Activated effector memory CD4-positive, alpha-beta T cell treated with Interleukin-2 at 50 U/mL for 16 hours (primary cell): Measurements from ENCODE around the gene SRRM5.
"Not testable (repeated sequence)": the region's sequence is repeated elsewhere in the genome, so short reads cannot be mapped to it uniquely, and the experiment has no call there.

Experiments used
- DNase-seq: peaks from one replicate; pipeline ENCODE4 v3.0.0-alpha.2; 2020

SRRM5 gene

GRCh38 chr19:43591904-43592772 is 19.8 kb upstream of the SRRM5 start:
- DNase-seq: no peak

- no peak for DNase-seq
Observed at GRCh38 chr19:43592800-43593350, 19.0 kb upstream of the SRRM5 start.

GRCh38 chr19:43594081-43594697 is 17.7 kb upstream of the SRRM5 start:
- DNase-seq: no peak

- DNase-seq: peak; percentile 65
Observed at GRCh38 chr19:43594710-43595604, 16.9 kb upstream of the SRRM5 start.

- peak; percentile 9 for DNase-seq
Observed at GRCh38 chr19:43595605-43595998, 16.3 kb upstream of the SRRM5 start.

GRCh38 chr19:43595999-43596841 is 15.7 kb upstream of the SRRM5 start, which contains the start of the genes IRGQ and ZNF576:
Gene IRGQ, minus strand, starts transcription at chr19:43596134. Its CDS starts 796 bp downstream, at chr19:43595338.
Gene ZNF576, plus strand, starts transcription at chr19:43596595. Its CDS starts 514 bp downstream, at chr19:43597109.
- DNase-seq: peak; percentile 99

- no peak for DNase-seq
Observed at GRCh38 chr19:43596842-43597461, 14.9 kb upstream of the SRRM5 start.

- DNase-seq: no peak
Observed at GRCh38 chr19:43597876-43598275, 14.0 kb upstream of the SRRM5 start.

GRCh38 chr19:43598445-43599240 is 13.2 kb upstream of the SRRM5 start:
- DNase-seq: no peak

GRCh38 chr19:43599635-43600295 is 12.1 kb upstream of the SRRM5 start:
- DNase-seq: no peak

- DNase-seq: not testable (repeated sequence)
Observed at GRCh38 chr19:43600326-43600725, 11.6 kb upstream of the SRRM5 start.

GRCh38 chr19:43605875-43606568 is 5.9 kb upstream of the SRRM5 start:
- DNase-seq: no peak

GRCh38 chr19:43606569-43607229 is 5.2 kb upstream of the SRRM5 start:
- DNase-seq: no peak

GRCh38 chr19:43607238-43608205 is 4.4 kb upstream of the SRRM5 start:
- no peak for DNase-seq

GRCh38 chr19:43609872-43610271 is 2.0 kb upstream of the SRRM5 start:
- no peak for DNase-seq

GRCh38 chr19:43610493-43610892 is 1.4 kb upstream of the SRRM5 start:
- no peak for DNase-seq

GRCh38 chr19:43612374-43612773 is 486 bp downstream of the SRRM5 start:
- no peak for DNase-seq
